ENCODE measurements around the gene BHLHA15. TPM values are rescaled to one million over a fixed set of nuclear protein-coding genes. Genes with fewer than 3 reads are reported as not detected.

The BHLHA15 gene
- total and polyA plus RNA-seq, 2 of the 13 experiments (the other 11 are each of a cell fraction or from before 2014, with no cell fraction given) = 1.9 to 6.1 TPM

DNA sequence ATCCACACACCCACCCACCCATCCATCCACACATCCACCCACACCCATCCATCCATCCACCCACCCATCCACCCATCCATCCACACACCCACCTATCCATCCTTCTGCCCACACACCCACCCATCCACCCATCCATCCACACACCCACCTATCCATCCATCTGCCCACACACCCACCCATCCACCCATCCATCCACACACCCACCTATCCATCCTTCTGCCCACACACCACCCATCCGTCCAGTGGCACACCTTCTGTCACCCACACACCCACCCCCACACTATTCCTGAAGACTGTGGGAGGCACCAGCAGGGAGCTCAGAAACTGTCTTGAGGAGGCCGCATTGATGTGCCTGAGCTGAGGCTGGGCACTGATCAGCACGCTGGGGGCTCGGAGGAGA lies 31.7 kb downstream of the BHLHA15 start:
- Histone ChIP-seq H3K4me3 (replicated peaks in 1 of 3; ENCODE audit: insufficient read depth in 1 of 3, low read depth in 2 of 3, low read length in 3 of 3) (no peak overlapping the region), H3K36me3 (replicated peaks in 1 of 2; ENCODE audit: control insufficient read depth in 1 of 2, insufficient read depth in 2 of 2, low read length in 2 of 2) (no peaks in the 10 kb centered on the region; a peak in 1 of 5 replicates), H3K79me2 (ENCODE audit: insufficient read depth, low read length) (no peaks in the 10 kb centered on the region), H4K20me1 (ENCODE audit: insufficient read depth, low read length) (no peaks in the 10 kb centered on the region), H3K4me1 (ENCODE audit: insufficient read depth, low read length) (no peaks in the 10 kb centered on the region), H2AFZ (ENCODE audit: low read length) (no peak overlapping the region), H3K4me2 (ENCODE audit: low read depth, low read length) (no peak overlapping the region), H3K9ac (ENCODE audit: insufficient read depth, low read depth, low read length) (no peak overlapping the region), H3K27me3 (ENCODE audit: control insufficient read depth in 1 of 2, insufficient read depth in 2 of 2, low read length in 2 of 2) (no peaks in the 10 kb centered on the region), H3K9me3 (ENCODE audit: low read length) (no peaks in the 10 kb centered on the region), H3K27ac (ENCODE audit: extremely low read length, insufficient read depth, low read length) (no peak overlapping the region)
- in situ Hi-C loops (cut with HindIII; ENCODE audit: extremely low pct_ligation_motif_present, low pct_unique_long_range_greater_than_20kb) = loop anchor here (5.0 kb wide), 1 partner anchor 226 kb away; no protein-coding TSS in a partner anchor
- POLR2A ChIA-PET = no interaction called here
- FAIRE-seq (no peak), DNase-seq (ENCODE audit: low spot score) (no peak), ATAC-seq (no peak)
- WGBS (ENCODE audit: low lambda C conversion rate) = 91% methylated on average over 4 of the region's 4 CpGs
- BruUV-seq (replicated peaks) = no TSS peak
- no peak for TF ChIP-seq ZNF350 (CRISPR knock-in tag; IDR thresholded peaks at IDR 0.05; ENCODE audit: borderline replicate concordance, low read depth)
- intact Hi-C loops (cut with micrococcal nuclease; ENCODE audit: unreplicated experiment) = no loop called here
- CTCF ChIA-PET (ENCODE audit: low intra/inter-chr PET ratio, low total read pairs) = no interaction called here

GRCh38 chr7:98244871-98245270 lies 33.6 kb downstream of the BHLHA15 start:
- BruUV-seq (replicated peaks) = no TSS peak
- no peaks in the 10 kb centered on the region for H3K79me2 ChIP-seq (ENCODE audit: insufficient read depth, low read length)
- H3K9ac ChIP-seq (ENCODE audit: insufficient read depth, low read depth, low read length) = no peak overlapping the region
- no peaks in the 10 kb centered on the region for H4K20me1 ChIP-seq (ENCODE audit: insufficient read depth, low read length)
- H3K36me3 ChIP-seq (replicated peaks in 1 of 2; ENCODE audit: control insufficient read depth in 1 of 2, insufficient read depth in 2 of 2, low read length in 2 of 2) = no peaks in the 10 kb centered on the region
- CTCF ChIA-PET (ENCODE audit: low intra/inter-chr PET ratio, low total read pairs) = no interaction called here
- DNase-seq (ENCODE audit: low spot score) (no peak), FAIRE-seq (no peak), ATAC-seq (no peak)
- no peak overlapping the region for H3K4me2 ChIP-seq (ENCODE audit: low read depth, low read length)
- no peaks in the 10 kb centered on the region for H3K9me3 ChIP-seq (ENCODE audit: low read length)
- H3K4me3 ChIP-seq (replicated peaks in 1 of 3; ENCODE audit: insufficient read depth in 1 of 3, low read depth in 2 of 3, low read length in 3 of 3) = no peak overlapping the region
- no peaks in the 10 kb centered on the region; the same call in none of the 2 replicates for H3K4me1 ChIP-seq (ENCODE audit: insufficient read depth, low read length)
- intact Hi-C loops (cut with micrococcal nuclease; ENCODE audit: unreplicated experiment) (no loop called here), in situ Hi-C loops (cut with HindIII; ENCODE audit: extremely low pct_ligation_motif_present, low pct_unique_long_range_greater_than_20kb) (loop anchor here (5.0 kb wide), 1 partner anchor 228 kb away; no protein-coding TSS in a partner anchor)
- no peak overlapping the region for H2AFZ ChIP-seq (ENCODE audit: low read length)
- 92% methylated on average over 12 of the region's 14 CpGs for WGBS (ENCODE audit: low lambda C conversion rate)
- H3K27me3 ChIP-seq (ENCODE audit: control insufficient read depth in 1 of 2, insufficient read depth in 2 of 2, low read length in 2 of 2) = no peaks in the 10 kb centered on the region
- H3K27ac ChIP-seq (ENCODE audit: extremely low read length, insufficient read depth, low read length) = no peak overlapping the region
- TF ChIP-seq, protein P1, sequence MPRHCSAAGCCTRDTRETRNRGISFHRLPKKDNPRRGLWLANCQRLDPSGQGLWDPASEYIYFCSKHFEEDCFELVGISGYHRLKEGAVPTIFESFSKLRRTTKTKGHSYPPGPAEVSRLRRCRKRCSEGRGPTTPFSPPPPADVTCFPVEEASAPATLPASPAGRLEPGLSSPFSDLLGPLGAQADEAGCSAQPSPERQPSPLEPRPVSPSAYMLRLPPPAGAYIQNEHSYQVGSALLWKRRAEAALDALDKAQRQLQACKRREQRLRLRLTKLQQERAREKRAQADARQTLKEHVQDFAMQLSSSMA (CRISPR knock-in tag; IDR thresholded peaks at IDR 0.05) = no peak
- TF ChIP-seq FOXP1 (IDR thresholded peaks at IDR 0.05) (no peak), FOXP1 (CRISPR knock-in tag; IDR thresholded peaks at IDR 0.05) (no peak), NR2F6 (IDR thresholded peaks at IDR 0.05) (no peak), NR2F6 (CRISPR knock-in tag; IDR thresholded peaks at IDR 0.05) (no peak), NFYB (CRISPR knock-in tag; IDR thresholded peaks at IDR 0.05) (no peak), ZNF598 (CRISPR knock-in tag; IDR thresholded peaks at IDR 0.05; ENCODE audit: borderline replicate concordance) (no peak), ZNF446 (CRISPR knock-in tag; IDR thresholded peaks at IDR 0.05) (no peak), TERF1 (CRISPR knock-in tag; IDR thresholded peaks at IDR 0.05) (no peak), ZSCAN21 (CRISPR knock-in tag; IDR thresholded peaks at IDR 0.05; ENCODE audit: borderline replicate concordance) (no peak), MED1 (CRISPR knock-in tag; IDR thresholded peaks at IDR 0.05) (no peak)
- POLR2A ChIA-PET = no interaction called here

Measured in HepG2 (cell line).